GM18498 (cell line): Measurements from ENCODE around the gene ZNF644.

Experiments
- ATAC-seq: cut with Tn5 transposase; IDR thresholded peaks from one replicate; pipeline ENCODE4 v1.9.1; 2021; ENCODE audit warnings: mild to moderate bottlenecking, moderate library complexity; ENCODE audit not compliant: unreplicated experiment

ZNF644 gene

DNA sequence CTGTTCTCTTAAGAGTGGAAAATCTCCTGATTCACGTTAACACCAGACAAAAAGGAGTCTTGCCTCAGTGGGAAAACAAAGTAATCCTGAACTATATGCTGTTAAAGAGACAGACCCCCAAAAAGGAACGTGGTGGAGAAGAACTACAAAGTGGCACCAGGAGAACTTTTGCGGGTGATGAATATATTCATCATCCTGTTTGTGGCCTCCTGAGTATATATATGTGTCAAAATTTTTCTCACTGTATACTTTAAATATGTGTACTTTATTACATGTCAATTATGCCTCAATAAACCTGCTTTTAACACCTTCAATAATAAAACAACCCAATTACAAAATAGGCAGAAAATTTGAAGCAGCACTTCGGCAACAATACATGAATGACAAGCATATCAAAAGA is 31.1 kb downstream of the ZNF644 start:
- no peak for ATAC-seq

DNA sequence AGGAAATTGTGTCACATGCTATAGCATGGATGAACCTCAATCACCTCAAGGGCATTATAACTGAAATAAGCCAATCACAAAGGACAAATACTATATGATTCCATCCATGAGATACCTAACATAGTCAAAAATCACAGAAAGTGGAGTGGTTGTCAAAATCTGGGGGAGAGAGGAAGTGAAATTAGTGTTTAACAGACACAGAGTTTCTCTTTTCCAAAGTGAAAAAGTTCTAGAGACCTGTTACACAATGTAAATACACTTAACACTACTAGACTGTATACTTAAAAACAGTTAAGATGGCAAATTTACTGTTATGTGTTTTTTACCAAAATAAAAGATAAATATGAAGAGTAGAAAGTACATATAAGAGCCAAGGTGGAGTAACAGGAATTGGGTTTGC is 31.8 kb downstream of the ZNF644 start:
- ATAC-seq: peak; percentile 61

GRCh38 chr1:90989302-90989701 is 32.5 kb downstream of the ZNF644 start:
- no peak for ATAC-seq

DNA sequence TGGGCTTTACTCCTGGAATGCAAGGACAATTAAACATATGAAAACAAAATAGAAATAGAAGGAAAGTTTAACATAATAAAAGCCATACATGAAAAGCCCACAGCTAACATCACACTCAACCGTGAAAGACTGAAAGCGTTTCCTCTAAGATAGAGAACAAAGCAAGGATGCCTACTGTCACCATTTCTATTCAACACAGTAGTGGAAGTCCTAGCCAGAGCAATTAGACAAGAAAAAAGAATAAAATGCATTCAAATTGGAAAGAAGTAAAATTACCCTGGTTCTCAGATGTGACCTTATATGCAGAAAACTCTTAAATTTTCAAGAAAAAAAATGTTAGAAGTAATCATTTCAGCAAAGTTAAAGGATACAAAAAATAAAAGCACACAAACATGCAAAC is 34.0 kb downstream of the ZNF644 start:
- ATAC-seq: no peak

DNA sequence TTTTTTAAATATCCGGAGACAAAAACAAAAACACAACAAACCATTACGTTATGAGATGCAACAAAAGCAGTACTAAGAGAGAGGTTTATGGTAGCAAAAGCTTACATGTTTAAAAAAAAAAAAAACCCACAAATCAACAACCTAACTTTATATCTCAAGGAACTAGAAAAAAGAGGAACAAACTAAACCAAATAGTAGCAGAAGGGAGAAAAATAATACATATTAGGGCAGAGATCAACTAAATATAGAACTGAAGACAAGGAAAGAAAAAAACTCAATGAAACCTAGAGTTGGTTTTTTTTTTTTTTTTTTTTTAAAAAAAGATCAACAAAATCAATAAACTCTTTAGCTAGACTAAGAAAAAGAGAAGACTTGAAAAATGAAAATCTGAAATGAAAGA is 34.9 kb downstream of the ZNF644 start:
- ATAC-seq: no peak

DNA sequence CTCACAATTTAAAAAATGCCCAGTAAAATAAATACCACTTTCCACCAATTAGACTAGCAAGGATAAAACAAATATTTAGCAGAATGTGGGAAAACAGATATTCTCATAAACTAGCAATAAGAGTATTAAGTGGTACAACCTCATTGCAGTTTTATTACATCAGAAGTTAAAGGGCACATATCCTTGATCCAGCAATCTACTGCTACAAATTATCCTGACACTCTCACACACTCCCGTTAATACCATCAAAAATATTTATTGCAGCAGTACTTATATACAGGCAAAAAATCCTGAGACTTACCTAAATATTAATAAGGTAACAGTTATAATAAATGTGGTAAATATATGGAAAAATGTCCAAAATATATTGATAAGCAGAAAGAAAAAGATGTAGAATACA is 44.3 kb downstream of the ZNF644 start:
- no peak for ATAC-seq

- ATAC-seq: no peak
Measured at GRCh38 chr1:90973897-90974798, 47.7 kb downstream of the ZNF644 start.

- no peak for ATAC-seq
Measured at GRCh38 chr1:90970208-90970607, 51.6 kb downstream of the ZNF644 start.

DNA sequence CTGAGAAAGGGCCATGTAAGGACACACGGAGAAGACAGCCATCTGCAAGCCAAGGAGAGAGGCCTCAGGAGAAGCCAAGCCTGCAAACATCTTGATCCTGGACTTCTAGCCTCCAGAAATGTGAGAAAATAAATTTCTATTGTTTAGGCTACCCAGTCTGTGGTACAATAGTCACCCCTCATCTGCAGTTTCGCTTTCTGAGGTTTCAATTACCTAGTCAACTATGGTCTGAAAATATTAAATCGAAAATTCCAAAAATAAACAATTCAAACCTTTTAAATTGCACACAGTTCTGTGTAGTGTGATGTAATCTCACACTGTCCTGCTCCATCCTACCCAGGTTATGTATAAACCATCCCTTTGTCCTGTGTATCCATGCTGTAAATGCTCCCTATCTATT is 52.6 kb downstream of the ZNF644 start:
- ATAC-seq: no peak

DNA sequence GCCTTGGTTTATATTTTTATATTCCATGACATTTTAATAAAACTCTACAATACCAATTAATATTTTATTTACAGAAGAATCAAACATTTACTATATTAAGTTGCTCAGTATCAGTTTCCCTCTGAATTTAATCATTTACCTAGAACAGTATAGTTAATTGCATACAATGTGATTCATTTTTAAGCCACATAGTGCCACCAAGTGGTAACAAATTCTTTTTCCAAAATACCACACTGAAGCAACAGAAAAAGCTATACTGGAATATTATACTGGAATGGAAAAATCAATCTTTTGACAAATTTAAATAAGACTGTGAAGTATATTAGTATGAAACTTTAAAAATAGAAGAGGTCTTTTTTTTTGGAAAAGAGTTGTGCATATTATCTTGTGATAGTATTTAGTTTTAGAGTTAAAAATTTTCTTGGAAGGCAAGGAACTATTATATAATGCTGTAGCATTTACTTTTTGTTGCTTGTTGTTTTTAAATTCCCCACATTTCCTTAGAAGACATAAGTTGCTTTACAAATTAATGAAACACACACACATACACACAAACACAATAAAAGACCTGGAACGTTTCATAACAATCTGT is 57.3 kb downstream of the ZNF644 start:
- no peak for ATAC-seq

GRCh38 chr1:90963651-90964050 is 58.2 kb downstream of the ZNF644 start:
- no peak for ATAC-seq

DNA sequence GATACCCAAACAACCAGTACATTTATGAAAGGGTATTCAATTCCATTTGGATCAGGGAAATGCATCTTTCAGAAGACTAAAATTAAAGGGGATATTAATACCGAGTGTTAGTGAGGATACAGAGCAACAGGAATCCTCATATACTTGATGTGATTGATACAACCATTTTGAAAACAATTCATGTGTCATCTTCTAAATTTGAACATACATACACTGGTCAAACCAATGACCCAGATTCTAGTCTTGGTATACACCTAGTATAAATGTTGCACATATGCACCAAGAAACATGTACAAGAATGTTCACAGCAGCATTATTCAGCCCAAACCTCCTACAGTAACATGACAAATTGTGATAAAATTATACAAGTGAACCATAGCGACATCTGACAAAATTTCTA is 58.6 kb downstream of the ZNF644 start:
- ATAC-seq: no peak

GRCh38 chr1:90959352-90960206 is 62.3 kb downstream of the ZNF644 start:
- ATAC-seq: peak; percentile 68

- ATAC-seq: no peak
Measured at GRCh38 chr1:90957497-90957896, 64.3 kb downstream of the ZNF644 start.

DNA sequence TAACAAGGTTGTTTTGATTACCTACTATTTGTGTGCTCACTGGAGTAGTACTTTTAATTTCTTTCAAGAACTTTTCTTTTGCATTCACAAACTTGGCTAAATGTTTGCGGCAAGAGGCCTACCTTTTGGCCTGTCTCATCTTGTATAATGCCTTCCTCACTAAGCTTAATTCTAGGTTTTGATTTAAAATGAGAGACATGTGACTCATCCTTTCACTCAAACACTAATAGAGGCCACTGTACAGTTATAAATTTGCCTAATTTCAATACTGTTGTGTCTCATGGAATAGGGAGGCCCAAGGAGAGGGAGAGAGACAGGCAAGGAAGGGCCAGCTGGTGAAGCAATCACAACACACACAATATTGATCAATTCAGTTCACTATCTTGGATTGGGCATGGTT is 66.1 kb downstream of the ZNF644 start:
- no peak for ATAC-seq

DNA sequence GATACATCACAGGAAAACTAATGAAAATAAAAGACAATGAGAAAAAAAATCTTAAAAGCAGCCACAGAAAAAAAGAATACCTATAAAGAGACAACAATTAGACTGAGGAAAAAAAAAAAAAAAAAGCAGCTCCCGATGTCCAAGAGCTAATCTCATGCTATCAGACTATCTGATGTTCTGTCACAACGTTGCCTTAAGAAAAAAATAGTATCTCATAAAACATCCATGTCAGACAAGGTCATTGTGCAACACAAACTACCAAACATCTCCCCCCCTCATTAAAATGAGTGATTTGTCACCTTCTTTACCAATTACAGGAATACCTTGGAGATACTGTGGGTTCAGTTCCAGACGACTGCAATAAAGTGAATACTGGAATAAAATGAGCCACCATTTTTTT is 68.9 kb downstream of the ZNF644 start:
- no peak for ATAC-seq

DNA sequence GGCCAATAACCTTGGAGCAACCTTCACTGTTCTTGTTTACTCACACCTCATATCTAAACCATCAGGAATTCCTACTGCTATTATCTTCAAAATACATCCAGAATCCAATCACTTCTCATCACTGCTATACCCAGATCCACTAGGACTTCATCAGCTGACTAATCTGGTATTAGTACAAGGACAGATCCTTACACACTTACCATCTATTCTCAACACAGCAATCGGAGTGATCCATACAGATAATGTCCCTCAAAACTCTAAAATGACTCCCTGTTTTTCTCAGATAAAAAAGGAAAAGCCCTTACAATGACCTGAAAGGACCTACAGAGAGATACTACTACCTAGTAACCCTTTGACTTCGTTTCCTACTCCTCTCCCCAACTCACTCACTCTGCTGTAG is 70.8 kb downstream of the ZNF644 start:
- no peak for ATAC-seq

DNA sequence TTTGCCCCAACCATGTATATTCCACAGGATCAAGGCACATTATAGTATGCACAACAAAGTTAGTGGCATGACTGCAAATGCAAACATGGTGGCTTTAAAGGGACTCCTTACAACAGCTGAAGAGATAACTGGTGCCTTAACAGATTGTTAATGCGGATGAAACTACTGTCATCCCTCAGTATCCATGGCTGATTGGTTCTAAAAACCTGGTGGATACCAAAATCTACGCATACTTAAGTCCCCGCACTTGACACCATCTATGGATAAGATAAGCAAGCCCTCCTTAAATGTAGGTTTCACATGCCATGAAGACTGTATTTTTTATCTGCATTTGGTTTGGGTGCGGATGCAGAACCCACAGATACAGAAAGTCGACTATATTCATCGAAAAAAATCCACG is 73.5 kb downstream of the ZNF644 start:
- no peak for ATAC-seq

DNA sequence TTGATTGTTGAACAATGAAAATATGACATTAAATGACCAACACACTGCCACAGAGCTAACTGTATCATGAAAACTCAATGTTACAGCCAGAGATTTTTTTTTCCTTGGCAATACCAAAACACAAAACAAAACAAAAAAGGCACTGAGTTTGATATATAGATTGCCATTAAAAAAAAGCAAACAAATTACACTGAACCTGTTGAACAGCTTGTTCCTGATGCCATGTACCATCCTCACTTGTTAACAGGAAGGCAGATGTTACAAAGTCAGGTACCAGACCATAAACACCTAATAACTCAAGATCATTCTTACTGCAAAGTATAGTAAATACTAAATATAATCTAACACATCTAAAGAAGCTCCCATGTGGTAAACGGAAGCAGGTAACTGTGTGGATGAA is 75.2 kb downstream of the ZNF644 start:
- ATAC-seq: no peak

DNA sequence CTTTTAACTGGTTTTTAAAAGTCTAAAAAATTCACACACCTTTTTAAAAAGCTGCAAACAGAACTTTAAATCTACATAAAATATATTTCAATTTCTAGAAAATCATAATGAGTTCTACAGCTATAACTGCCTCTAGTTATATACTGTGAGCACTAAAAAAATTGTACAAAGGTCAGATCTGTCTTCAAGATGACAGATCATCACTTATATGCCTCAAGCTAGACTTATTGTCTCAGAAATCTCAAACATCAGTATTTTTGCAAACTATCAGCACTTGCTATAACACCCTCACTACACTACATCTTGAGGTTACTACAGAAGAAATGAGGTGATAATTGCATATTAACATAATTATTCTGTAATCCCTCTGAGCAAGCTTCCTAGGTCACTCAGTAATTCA is 76.5 kb downstream of the ZNF644 start:
- ATAC-seq: no peak

DNA sequence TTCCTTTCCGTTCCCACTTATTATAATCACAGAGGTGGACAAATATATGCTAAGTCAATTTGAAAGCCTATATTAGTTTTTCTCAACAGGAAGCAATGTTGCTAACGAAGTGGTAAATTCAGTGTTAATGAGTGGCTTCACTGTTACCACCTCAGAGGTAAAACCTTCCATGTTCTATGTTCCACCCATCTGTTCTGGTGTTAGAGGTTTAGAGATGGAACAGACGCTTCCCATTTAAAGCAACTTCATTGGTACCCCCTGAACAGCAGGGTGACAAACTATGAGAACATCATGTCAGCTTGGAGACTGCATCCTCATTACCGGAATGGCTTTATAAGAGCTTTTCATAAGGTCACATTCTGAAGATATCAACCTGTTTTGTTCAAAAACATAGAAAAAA is 77.9 kb downstream of the ZNF644 start:
- ATAC-seq: no peak

GRCh38 chr1:90940746-90941145 is 81.1 kb downstream of the ZNF644 start:
- ATAC-seq: no peak
